DMS114 treated with DMSO at 0.1 percent for 48 hours (cell line): ENCODE results near the gene THNSL1.

Source experiments
- DNase-seq: peaks from one replicate; lab custom pipeline; 2025; ENCODE audit not compliant: unreplicated experiment; lab: John Stamatoyannopoulos, UW

The THNSL1 gene

DNA sequence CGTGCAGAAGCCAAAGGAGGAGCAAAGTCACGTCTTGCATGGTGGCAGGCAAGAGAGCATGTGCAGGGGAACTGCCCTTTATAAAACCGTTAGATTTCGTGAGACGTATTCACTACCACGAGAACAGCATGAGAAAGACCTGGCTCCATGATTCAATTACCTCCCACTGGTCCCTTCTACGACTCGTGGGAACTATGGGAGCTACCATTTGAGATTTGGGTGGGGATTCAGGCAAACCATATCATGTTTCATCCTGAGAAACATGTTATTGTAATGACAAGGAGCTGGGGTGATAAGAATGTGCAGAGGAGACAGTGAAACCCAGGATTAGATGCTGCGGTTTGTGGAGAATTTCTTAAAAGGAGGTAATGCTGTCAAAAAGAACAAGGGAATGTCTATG is 34.0 kb downstream of the THNSL1 start:
- DNase-seq = no peak

DNA sequence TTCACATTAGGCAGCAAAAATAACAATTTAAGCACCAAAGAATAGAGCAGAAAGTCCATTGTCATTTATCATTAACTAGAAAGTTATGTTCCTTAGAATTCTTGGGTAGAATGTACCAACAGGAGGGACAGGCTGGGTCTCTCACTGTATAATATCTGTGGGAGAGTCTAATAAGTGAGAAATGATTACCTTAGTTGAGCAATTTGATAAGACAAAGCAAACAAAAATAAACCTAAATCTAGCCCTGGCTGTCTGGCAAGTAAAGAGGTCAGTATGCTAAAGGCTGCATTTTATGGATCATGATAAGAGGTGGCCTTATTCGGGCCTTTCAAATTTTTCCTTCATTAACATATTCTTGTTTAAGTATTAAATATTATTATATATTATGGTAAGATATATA is 35.6 kb downstream of the THNSL1 start:
- no peak for DNase-seq

DNA sequence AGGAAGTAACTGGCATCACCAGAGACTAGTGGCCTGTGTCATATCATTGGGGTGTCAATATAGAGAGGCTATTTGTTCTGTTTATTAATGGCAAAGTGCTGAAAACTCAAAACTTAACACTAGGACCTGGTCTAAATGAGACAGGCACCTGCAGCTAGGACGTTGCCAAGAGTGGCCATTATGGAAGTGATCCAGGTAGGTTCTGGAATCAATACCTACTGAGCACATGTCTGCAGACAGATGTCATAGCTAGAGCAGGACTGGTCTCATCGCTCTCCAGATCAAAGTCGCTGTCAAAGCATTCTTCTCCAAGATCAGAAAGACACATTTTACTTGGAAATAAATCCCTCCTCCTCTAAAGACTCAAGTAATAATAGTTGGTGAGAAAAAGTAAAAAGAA is 40.3 kb downstream of the THNSL1 start:
- no peak for DNase-seq

- DNase-seq = no peak
Observed at GRCh38 chr10:25057886-25058285, 41.5 kb downstream of the THNSL1 start.

DNA sequence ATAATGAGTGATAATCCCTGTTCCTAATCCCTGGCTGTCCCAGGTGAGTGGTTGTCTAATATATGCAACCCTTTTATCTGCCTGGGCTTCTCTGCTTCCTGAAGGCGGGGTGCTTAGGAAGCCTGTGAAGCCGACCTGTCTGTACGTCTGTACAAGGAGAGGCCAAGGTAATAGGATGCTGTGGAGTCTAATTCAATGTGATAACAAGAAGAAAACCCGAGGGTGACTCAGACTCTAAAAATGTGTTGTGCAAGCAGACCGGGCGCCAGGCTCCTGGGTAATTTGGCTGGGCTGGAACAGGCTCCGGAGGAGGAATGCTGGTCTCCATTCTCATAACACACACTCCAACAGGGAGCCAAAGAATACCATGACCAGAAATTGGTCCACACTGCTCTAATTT is 43.6 kb downstream of the THNSL1 start:
- no peak for DNase-seq

GRCh38 chr10:25061125-25061524 is 44.7 kb downstream of the THNSL1 start:
- DNase-seq = no peak

- DNase-seq = no peak
Observed at GRCh38 chr10:25061711-25062449, 45.5 kb downstream of the THNSL1 start.

- DNase-seq = no peak
Observed at GRCh38 chr10:25063157-25063556, 46.7 kb downstream of the THNSL1 start.

- no peak for DNase-seq
Observed at GRCh38 chr10:25063644-25064043, 47.2 kb downstream of the THNSL1 start.

GRCh38 chr10:25064401-25064800 is 48.0 kb downstream of the THNSL1 start:
- DNase-seq = no peak

- DNase-seq = no peak
Observed at GRCh38 chr10:25065761-25066476, 49.5 kb downstream of the THNSL1 start.

GRCh38 chr10:25068152-25069058 is 52.0 kb downstream of the THNSL1 start:
- no peak for DNase-seq

- DNase-seq = no peak
Observed at GRCh38 chr10:25071227-25071626, 54.8 kb downstream of the THNSL1 start.

DNA sequence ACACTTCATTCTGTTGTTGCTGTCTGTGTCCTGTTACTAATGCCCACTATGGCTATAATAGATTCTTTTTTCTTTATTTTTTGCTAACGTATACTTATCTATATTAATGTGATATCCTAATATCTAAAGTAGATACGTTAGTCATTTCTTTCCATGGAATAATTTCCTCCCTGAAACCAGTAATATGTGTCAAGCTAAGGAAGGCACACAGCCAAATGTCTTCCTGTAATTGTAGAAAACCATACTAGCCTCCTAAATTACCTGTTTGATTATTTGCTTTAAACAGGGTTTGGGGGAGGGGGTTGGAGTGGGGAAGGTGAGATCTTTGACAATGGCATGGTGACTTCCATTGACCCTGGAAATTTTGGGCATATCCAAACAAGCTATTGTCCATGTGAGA is 56.4 kb downstream of the THNSL1 start:
- DNase-seq = no peak

GRCh38 chr10:25075825-25076224 is 59.4 kb downstream of the THNSL1 start:
- no peak for DNase-seq
